Hematopoietic multipotent progenitor cell treated with erythropoietin and hydrocortisone succinate and interleukin-3 and kit ligand, for 15 days (in vitro differentiated cells): ENCODE measurements around the gene TMBIM4.

Experiments used
- DNase-seq: peaks from one replicate; pipeline ENCODE4 v3.0.0-alpha.2; 2015; ENCODE audit warnings: low spot score

The TMBIM4 gene

DNA sequence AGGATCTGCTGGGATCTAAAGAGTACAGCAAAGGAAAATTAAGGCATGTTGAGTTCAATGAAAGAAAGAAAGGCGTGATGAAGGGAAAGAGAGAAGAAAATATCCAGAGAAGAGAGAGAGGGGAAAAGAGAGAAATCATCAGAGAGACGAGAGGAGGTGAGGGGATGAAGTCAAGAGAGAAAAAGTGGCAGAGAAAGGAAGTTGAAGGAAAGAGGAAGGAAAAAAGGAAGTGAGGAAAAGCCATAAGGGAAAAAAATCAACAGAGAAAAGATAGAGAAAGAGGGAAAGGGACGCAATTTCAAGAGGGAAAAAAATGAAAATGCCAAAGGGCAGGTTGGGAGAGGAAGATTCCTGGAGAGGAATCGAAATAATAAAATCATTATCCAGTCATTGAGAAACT, 79.6 kb downstream of the TMBIM4 start:
- no peak for DNase-seq

DNA sequence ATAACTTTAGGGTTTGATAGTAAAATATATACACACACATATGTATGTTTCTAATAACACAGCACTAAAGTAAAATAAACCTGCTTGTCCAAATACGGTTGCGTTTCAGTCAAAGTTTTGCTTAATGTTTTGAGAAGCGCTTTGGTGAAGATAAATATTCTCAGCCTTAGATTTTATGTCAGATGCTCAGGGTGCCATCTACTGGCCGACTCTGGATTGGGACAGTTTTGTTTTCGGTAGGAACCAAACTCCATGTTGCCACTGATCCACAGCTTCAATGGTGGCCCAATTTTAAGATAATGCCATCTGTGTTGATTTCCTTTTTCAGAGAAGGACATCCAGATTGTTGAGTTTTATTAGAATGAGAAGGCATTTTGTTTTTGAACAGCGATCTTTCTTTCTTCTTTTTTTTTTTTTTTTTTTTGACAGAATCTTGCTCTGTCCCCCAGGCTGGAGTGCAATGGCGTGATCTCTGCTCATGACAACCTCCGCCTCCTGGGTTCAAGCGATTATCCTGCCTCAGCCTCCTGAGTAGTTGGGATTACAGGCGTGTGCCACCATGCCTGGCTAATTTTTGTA, 82.3 kb downstream of the TMBIM4 start:
- DNase-seq, result peak; percentile 43

DNA sequence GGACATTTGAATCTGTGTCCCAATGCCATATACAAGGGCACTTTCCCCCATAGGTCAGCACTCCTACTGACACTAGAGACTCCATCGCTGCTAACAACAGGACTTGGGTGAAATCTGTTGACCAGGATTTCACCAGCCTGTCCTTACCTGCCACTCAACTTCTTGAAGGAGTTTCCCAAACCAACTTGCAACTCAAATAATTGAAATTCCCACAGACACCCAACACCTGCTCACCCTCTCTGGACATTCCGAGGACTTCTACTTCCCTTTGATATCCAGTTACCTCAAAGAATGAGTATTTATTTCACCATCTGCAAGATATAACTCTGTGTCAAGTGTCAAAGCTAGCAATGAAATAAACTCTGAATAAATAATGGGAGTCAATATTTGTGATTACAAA, 83.8 kb downstream of the TMBIM4 start:
- no peak for DNase-seq
